Measurements from ENCODE around the gene MRPL55. TPM values are rescaled to one million over a fixed set of nuclear protein-coding genes. Genes with fewer than 3 reads are reported as not detected.

The MRPL55 gene
- total RNA-seq, 2 experiments from 2014 or later = 67.8 to 68.3 TPM

- Mint-ChIP-seq H3K36me3 (ENCODE audit: low read depth) (peaks cover 61% of the 10 kb centered on the region), H3K9me3 (peaks cover 14% of the 10 kb centered on the region), H3K4me1 (ENCODE audit: low read depth) (peaks cover 17% of the 10 kb centered on the region), H3K4me3 (no peak overlapping the region), H3K27me3 (no peaks in the 10 kb centered on the region), H3K27ac (no peak overlapping the region)
- POLR2A ChIA-PET = interaction anchor here (0.7 to 5.8 kb wide), 7 partner anchors 7 to 92 kb away, joined by 3 to 51 read pairs (median 4); partner anchors contain the start of genes ARF1 and MRPL55
- DNase-seq (peak; percentile 5), ATAC-seq (no peak)
- CTCF ChIA-PET = no interaction called here
- intact Hi-C loops (cut with micrococcal nuclease) = no loop called here
- no peak for TF ChIP-seq CTCF (IDR thresholded peaks at IDR 0.05)
Observed at GRCh38 chr1:228097333-228098081, 11.6 kb downstream of the MRPL55 start.

DNA sequence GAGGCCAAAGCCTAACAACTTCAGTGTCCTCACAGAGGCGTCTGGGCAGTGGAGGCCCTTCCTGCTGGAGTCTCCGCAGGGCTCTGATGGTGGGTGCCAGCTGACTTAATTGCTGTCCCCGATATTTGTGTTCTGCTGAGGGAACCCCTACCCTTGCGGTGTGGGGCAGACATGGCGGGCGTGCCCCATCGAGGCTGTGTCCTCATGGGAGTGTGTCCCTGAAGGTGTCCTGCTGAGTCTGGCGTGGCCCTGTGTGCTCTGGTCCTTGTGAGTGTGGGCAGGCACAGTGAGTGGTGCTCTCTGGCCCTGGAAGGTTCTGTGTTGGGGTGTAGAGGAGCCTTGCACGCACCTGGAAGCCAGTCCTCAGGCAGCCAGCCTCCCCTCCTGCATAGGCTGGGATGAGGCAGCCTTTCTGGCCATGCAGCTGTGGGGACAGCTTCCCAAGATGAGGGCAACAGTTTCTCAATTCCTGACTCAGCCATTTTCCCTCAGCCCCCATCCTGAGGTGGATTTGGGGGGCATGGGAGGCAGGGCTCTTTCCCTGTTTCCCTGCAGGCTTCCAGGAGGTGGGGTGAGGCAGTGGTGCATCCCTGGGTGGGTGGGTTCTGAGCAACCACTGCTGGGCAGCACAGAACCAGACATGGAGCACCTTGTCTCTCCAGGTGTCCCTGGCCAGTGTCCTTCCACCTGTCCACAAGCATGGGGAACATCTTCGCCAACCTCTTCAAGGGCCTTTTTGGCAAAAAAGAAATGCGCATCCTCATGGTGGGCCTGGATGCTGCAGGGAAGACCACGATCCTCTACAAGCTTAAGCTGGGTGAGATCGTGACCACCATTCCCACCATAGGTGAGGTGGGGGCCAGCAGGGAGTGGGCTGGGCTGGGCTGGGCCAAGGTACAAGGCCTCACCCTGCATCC lies 12.4 kb downstream of the MRPL55 start:
- no peak for ATAC-seq
- peaks cover 25% of the 10 kb centered on the region for H3K4me1 Mint-ChIP-seq (ENCODE audit: low read depth)
- POLR2A ChIA-PET = interaction anchor here (0.7 to 5.8 kb wide), 6 partner anchors 6 to 251 kb away, joined by 3 to 51 read pairs (median 5); partner anchors contain the start of genes ARF1 and MRPL55
- peaks cover 69% of the 10 kb centered on the region for H3K36me3 Mint-ChIP-seq (ENCODE audit: low read depth)
- CTCF ChIA-PET = no interaction called here
- H3K27me3 Mint-ChIP-seq = no peaks in the 10 kb centered on the region
- no peak overlapping the region for H3K27ac Mint-ChIP-seq
- no peak overlapping the region for H3K4me3 Mint-ChIP-seq
- peak; percentile 0 for DNase-seq
- TF ChIP-seq CTCF (IDR thresholded peaks at IDR 0.05) = no peak
- H3K9me3 Mint-ChIP-seq = peaks cover 14% of the 10 kb centered on the region
- intact Hi-C loops (cut with micrococcal nuclease) = no loop called here

- CTCF ChIA-PET = no interaction called here
- H3K36me3 Mint-ChIP-seq (ENCODE audit: low read depth) = peaks cover 74% of the 10 kb centered on the region
- H3K27me3 Mint-ChIP-seq = no peaks in the 10 kb centered on the region
- H3K27ac Mint-ChIP-seq = peak overlapping the region; percentile 31
- POLR2A ChIA-PET = interaction anchor here (1.4 to 5.6 kb wide), 2 partner anchors 9 to 13 kb away, joined by 4 to 40 read pairs; partner anchors contain the start of gene ARF1
- ATAC-seq (no peak), DNase-seq (peak; percentile 0)
- peaks cover 28% of the 10 kb centered on the region for H3K4me1 Mint-ChIP-seq (ENCODE audit: low read depth)
- intact Hi-C loops (cut with micrococcal nuclease) = no loop called here
- peaks cover 14% of the 10 kb centered on the region for H3K9me3 Mint-ChIP-seq
- no peak for TF ChIP-seq CTCF (IDR thresholded peaks at IDR 0.05)
- H3K4me3 Mint-ChIP-seq = no peak overlapping the region
Observed at GRCh38 chr1:228095938-228096337, 13.2 kb downstream of the MRPL55 start.

- H3K27me3 Mint-ChIP-seq = no peaks in the 10 kb centered on the region
- peaks cover 14% of the 10 kb centered on the region for H3K9me3 Mint-ChIP-seq
- peaks cover 81% of the 10 kb centered on the region for H3K36me3 Mint-ChIP-seq (ENCODE audit: low read depth)
- POLR2A ChIA-PET = interaction anchor here (1.0 to 5.6 kb wide), 3 partner anchors 8 to 12 kb away, joined by 3 to 40 read pairs (median 4); partner anchors contain the start of gene ARF1
- DNase-seq = no peak
- H3K4me3 Mint-ChIP-seq = no peak overlapping the region
- CTCF ChIA-PET = no interaction called here
- no peak for TF ChIP-seq CTCF (IDR thresholded peaks at IDR 0.05)
- peaks cover 36% of the 10 kb centered on the region for H3K4me1 Mint-ChIP-seq (ENCODE audit: low read depth)
- intact Hi-C loops (cut with micrococcal nuclease) = no loop called here
- no peak overlapping the region for H3K27ac Mint-ChIP-seq
- ATAC-seq = no peak
Observed at GRCh38 chr1:228095161-228095560, 13.9 kb downstream of the MRPL55 start.

Measured in activated CD8-positive, alpha-beta T cell treated with anti-CD3 and anti-CD28 coated beads for 36 hours (primary cell).